Measurements from ENCODE around the gene CHMP5. TPM values are rescaled to one million over a fixed set of nuclear protein-coding genes. Genes with fewer than 3 reads are reported as not detected.

The CHMP5 gene
- total and polyA plus RNA-seq, 8 donors = 14.1 to 39.2 (median 18.7) TPM

GRCh38 chr9:33265211-33265865, 489 bp downstream of the CHMP5 start:
- Histone ChIP-seq H3K9me3 (no peaks in the 10 kb centered on the region), H3K4me1 (peaks cover 0 to 14% (median 5%) of the 10 kb centered on the region in 3 donors), H3K36me3 (peaks cover 0 to 41% (median 5%) of the 10 kb centered on the region in 3 donors), H3K27ac (peak overlapping the region in 3 of 4 donors; percentile 59 to 84 (median 67)), H3K4me3 (peak overlapping the region; percentile 31 to 78 (median 62)), H3K27me3 (no peaks in the 10 kb centered on the region)
- DNase-seq (peak in 2 of 6 donors; percentile 20 to 28), FAIRE-seq (no peak), ATAC-seq (no peak)
- TF ChIP-seq CTCF (IDR thresholded peaks at IDR 0.05) = no peak
- intact Hi-C loops (cut with DNase I) = no loop called here
- 16 to 20% methylated on average over 13 of the region's 13 CpGs for WGBS, 2 donors

GRCh38 chr9:33267151-33267767, 2.4 kb downstream of the CHMP5 start:
- intact Hi-C loops (cut with DNase I) = no loop called here
- DNase-seq (no peak), ATAC-seq (no peak), FAIRE-seq (no peak)
- no peak for TF ChIP-seq CTCF (IDR thresholded peaks at IDR 0.05)
- H3K9me3 ChIP-seq = no peaks in the 10 kb centered on the region
- H3K36me3 ChIP-seq = peaks cover 0 to 40% (median 16%) of the 10 kb centered on the region in 3 donors
- H3K27me3 ChIP-seq = no peaks in the 10 kb centered on the region
- no peak overlapping the region for H3K4me3 ChIP-seq
- H3K27ac ChIP-seq = no peak overlapping the region
- peaks cover 0 to 14% (median 5%) of the 10 kb centered on the region in 3 donors for H3K4me1 ChIP-seq

- 94 to 98% methylated on average over 3 of the region's 3 CpGs for WGBS, 2 donors
- intact Hi-C loops (cut with DNase I) = no loop called here
- Histone ChIP-seq H3K27ac (no peak overlapping the region), H3K4me1 (peaks cover 0 to 8% (median 5%) of the 10 kb centered on the region in 3 donors), H3K9me3 (no peaks in the 10 kb centered on the region), H3K27me3 (no peaks in the 10 kb centered on the region), H3K4me3 (no peak overlapping the region), H3K36me3 (peaks cover 0 to 66% (median 16%) of the 10 kb centered on the region in 3 donors)
- DNase-seq (no peak), FAIRE-seq (no peak), ATAC-seq (no peak)
- TF ChIP-seq CTCF (IDR thresholded peaks at IDR 0.05) = no peak
These were observed 5.3 kb downstream of the CHMP5 start for GRCh38 chr9:33270146-33270545.

GRCh38 chr9:33272061-33272460, 7.2 kb downstream of the CHMP5 start:
- Histone ChIP-seq H3K4me3 (no peak overlapping the region), H3K36me3 (peaks cover 7 to 85% (median 21%) of the 10 kb centered on the region in 3 donors), H3K27me3 (no peaks in the 10 kb centered on the region), H3K9me3 (no peaks in the 10 kb centered on the region), H3K4me1 (no peaks in the 10 kb centered on the region), H3K27ac (no peak overlapping the region)
- no peak for FAIRE-seq
- no peak for TF ChIP-seq CTCF (IDR thresholded peaks at IDR 0.05)
- intact Hi-C loops (cut with DNase I) = no loop called here
- ATAC-seq = no peak
- WGBS, 2 donors = 87 to 96% methylated on average over 1 of the region's 1 CpG
- DNase-seq = no peak
